Stimulated activated CD8-positive, alpha-beta memory T cell treated with anti-CD3 and anti-CD28 coated beads, Interleukin-15, amount 100 ng/mL, for 4 hours (primary cell): ENCODE results near the gene SLC6A6.

Experiments used
- DNase-seq, 2 donors: peaks; one replicate each; pipeline ENCODE4 v3.0.0-alpha.2; 2020; ENCODE audit warnings: low read depth in 2 of 2

SLC6A6 gene

GRCh38 chr3:14487821-14488220, 85.4 kb downstream of the SLC6A6 start:
- DNase-seq: no peak

GRCh38 chr3:14488286-14489041, 86.1 kb downstream of the SLC6A6 start:
- no peak for DNase-seq

- DNase-seq: no peak
Observed at GRCh38 chr3:14489641-14490040, 87.2 kb downstream of the SLC6A6 start.

GRCh38 chr3:14490255-14490654, 87.8 kb downstream of the SLC6A6 start:
- no peak for DNase-seq

GRCh38 chr3:14490831-14491230, 88.4 kb downstream of the SLC6A6 start:
- no peak for DNase-seq

GRCh38 chr3:14491396-14492190, 89.2 kb downstream of the SLC6A6 start:
- no peak for DNase-seq

GRCh38 chr3:14492948-14493881, 90.8 kb downstream of the SLC6A6 start:
- no peak for DNase-seq

GRCh38 chr3:14494279-14494972, 92.0 kb downstream of the SLC6A6 start:
- DNase-seq: no peak

GRCh38 chr3:14494973-14495300, 92.5 kb downstream of the SLC6A6 start:
- no peak for DNase-seq

- DNase-seq: no peak
Observed at GRCh38 chr3:14496351-14496750, 93.9 kb downstream of the SLC6A6 start.

- DNase-seq: no peak
Observed at GRCh38 chr3:14497321-14497720, 94.9 kb downstream of the SLC6A6 start.

GRCh38 chr3:14502472-14502871, 100.1 kb downstream of the SLC6A6 start:
- no peak for DNase-seq

- DNase-seq: no peak
Observed at GRCh38 chr3:14503033-14503705, 100.8 kb downstream of the SLC6A6 start.

GRCh38 chr3:14503706-14504065, 101.3 kb downstream of the SLC6A6 start:
- DNase-seq: no peak

- no peak for DNase-seq
Observed at GRCh38 chr3:14505001-14505802, 102.8 kb downstream of the SLC6A6 start.

GRCh38 chr3:14505803-14506500, 103.5 kb downstream of the SLC6A6 start:
- DNase-seq: no peak

GRCh38 chr3:14506626-14507304, 104.4 kb downstream of the SLC6A6 start:
- no peak for DNase-seq

GRCh38 chr3:14507305-14507741, 104.9 kb downstream of the SLC6A6 start:
- no peak for DNase-seq
